Cardiac septum (tissue), 1 donor: ENCODE data around the gene ZCCHC10. TPM values are rescaled to one million over a fixed set of nuclear protein-coding genes. Genes with fewer than 3 reads are reported as not detected.
"Not testable (repeated sequence)": the region's sequence is repeated elsewhere in the genome, so short reads cannot be mapped to it uniquely, and the experiment has no call there.

ENCODE experiments used
- DNase-seq: peaks from one replicate; pipeline ENCODE4 v3.0.0-alpha.2; 2020; ENCODE audit warnings: low spot score
- intact Hi-C: fragments of 100-400 bp; cut with DNase I; formaldehyde crosslinking; loops from one replicate; pipeline ENCODE4 v1.14.0; 2022
- total RNA-seq: library from RNA; stranded (reverse); fragmentation: NEBNext Ultra II Directional; extraction: Animal tissue kit (Norgen Biotek cat#: 25700); gene quantifications from one replicate; pipeline ENCODE4 v1.2.1, GENCODE V29; 2021
- donor health status: DM: no; HTN: no; CAD: no.

The ZCCHC10 gene
- total RNA-seq, 1 donor from 2014 or later, result 19.9 TPM

DNA sequence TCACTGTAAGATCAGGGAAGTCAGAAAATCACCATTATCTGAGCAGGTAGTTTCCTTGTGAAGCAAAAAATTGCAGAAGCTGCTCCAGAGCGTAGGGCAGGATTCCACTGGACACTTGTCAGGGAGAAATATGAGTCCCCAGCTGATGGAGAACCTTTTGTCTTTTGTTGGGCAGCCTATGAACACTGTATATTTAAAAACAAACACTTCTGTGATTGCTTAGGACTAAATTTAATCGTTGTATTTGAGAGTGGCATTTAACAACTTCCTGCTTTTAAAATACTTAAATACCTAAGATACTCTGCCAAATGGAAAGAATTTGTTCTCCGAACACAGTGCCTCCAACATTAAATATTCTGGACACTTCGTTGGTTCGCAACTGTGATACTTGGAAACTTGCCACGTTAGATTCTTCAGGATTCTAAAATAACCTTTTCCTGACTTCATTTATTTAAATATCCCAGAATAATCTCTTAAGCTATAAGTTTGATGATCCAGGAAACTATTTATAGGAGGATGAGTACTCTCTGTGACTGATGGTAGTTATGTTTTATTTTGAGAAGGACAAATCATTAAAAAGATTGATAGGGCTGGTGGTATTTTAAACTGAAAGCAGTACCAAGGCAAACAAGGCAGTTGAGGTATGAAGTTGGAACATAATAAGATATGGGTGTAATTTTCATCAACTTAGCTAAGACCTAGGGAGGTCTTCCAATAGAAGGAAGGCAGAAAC, 22.8 kb upstream of the ZCCHC10 start:
- no peak for DNase-seq
- intact Hi-C loops, result no loop called here

- intact Hi-C loops, result no loop called here
- DNase-seq, result no peak
These were observed 21.1 kb upstream of the ZCCHC10 start for GRCh38 chr5:133047404-133047803.

DNA sequence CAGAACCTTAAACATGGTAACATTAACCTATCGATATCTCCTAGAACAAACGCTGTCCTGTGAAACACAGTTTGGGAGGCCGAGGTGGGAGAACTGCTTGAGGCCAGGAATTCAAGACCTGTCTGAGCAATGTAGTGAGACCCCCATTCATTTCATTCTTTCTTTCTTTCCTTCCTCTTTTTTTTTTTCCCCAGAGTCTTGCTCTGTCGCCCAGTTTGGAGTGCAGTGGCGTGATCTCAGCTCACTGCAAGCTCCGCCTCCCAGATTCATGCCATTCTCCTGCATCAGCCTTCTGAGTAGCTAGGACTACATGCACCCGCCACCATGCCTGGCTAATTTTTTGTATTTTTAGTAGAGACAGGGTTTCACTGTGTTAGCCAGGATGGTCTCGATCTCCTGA, 20.2 kb upstream of the ZCCHC10 start:
- not testable (repeated sequence) for DNase-seq

GRCh38 chr5:133041910-133042309, 15.6 kb upstream of the ZCCHC10 start:
- no peak for DNase-seq
- intact Hi-C loops, result no loop called here

More for the DNA sequence above, 20.2 kb upstream of the ZCCHC10 start:
- intact Hi-C loops, result not testable (repeated sequence)

- intact Hi-C loops, result no loop called here
- DNase-seq, result no peak
These were observed 14.9 kb upstream of the ZCCHC10 start for GRCh38 chr5:133041157-133041784.

DNA sequence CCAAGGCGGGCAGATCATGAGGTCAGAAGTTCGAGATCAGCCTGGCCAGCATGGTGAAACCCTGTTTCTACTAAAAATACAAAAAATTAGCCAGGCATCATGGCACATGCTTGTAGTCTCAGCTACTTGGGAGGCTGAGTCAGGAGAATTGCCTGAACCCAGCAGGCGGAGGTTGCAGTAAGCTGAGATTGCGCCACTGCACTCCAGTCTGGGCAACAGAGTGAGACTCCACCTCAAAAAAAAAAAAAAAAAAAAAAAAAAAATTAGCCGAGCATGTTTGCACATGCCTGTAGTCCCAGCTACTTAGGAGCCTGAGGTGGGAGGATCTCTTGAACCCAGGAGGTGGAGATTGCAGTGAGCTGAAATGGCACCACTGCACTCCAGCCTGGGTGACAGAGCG, 10.3 kb upstream of the ZCCHC10 start:
- intact Hi-C loops, result not testable (repeated sequence)
- DNase-seq, result peak; percentile 6

GRCh38 chr5:133035224-133035623, 8.9 kb upstream of the ZCCHC10 start:
- no peak for DNase-seq
- intact Hi-C loops, result no loop called here

GRCh38 chr5:133034064-133034463, 7.7 kb upstream of the ZCCHC10 start:
- intact Hi-C loops, result no loop called here
- DNase-seq, result peak; percentile 33

GRCh38 chr5:133032852-133033742, 6.7 kb upstream of the ZCCHC10 start:
- intact Hi-C loops, result no loop called here
- DNase-seq, result peak; percentile 5

GRCh38 chr5:133030343-133031005, 4.1 kb upstream of the ZCCHC10 start:
- DNase-seq, result no peak
- intact Hi-C loops, result no loop called here

DNA sequence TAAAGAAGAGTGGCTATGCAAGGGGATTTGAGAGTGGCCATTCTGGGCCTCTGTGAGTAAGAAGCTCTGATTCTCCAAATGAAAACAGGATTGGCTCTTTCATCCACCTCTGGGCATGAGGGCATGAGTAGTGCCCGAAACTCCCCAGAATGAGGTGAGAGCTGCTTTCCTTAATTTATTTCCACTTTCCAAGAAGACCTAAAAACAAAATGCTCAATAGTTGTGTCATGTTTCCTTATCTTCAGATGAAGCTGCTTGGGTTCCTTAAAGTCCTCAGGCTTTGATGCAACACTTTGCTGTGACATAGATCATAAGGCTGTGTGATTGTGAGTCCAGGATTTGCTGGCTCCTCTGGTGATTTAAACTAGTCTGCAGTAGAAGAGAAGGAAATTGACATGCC, 3.1 kb upstream of the ZCCHC10 start:
- DNase-seq, result no peak
- intact Hi-C loops, result no loop called here

DNA sequence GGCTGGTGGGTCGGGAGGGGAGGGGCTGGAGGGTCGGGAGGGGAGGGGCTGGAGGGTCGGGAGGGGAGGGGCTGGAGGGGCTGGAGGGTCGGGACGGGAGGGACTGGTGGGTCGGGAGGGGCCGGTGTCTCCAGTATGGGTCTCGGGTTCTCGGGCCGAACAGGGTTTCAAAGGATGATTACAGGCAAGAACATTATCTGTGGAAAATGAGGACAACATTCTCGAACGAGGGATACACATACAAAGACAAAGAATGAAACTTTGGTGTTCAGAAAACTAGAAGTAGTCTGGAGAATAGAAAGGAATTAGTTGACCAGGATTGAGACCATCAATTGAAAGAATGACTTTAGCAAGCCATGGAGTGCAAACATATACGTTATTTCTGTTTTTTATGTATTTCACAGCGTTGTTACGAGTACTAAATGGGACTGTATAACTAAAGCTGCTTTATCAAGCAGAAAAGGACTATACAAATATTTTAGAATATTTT, 360 bp upstream of the ZCCHC10 start:
- intact Hi-C loops, result loop anchor here (1.0 kb wide), 2 partner anchors 25 to 63 kb away; partner anchors contain the start of gene AFF4

GRCh38 chr5:133019471-133019870, 6.9 kb downstream of the ZCCHC10 start:
- intact Hi-C loops, result not testable (repeated sequence)

More for the DNA sequence above, 360 bp upstream of the ZCCHC10 start:
- no peak for DNase-seq

GRCh38 chr5:133017964-133018363, 8.4 kb downstream of the ZCCHC10 start:
- intact Hi-C loops, result no loop called here
- no peak for DNase-seq

More at GRCh38 chr5:133019471-133019870, 6.9 kb downstream of the ZCCHC10 start:
- not testable (repeated sequence) for DNase-seq

- intact Hi-C loops, result no loop called here
- no peak for DNase-seq
These were observed 10.9 kb downstream of the ZCCHC10 start for GRCh38 chr5:133015466-133015865.

DNA sequence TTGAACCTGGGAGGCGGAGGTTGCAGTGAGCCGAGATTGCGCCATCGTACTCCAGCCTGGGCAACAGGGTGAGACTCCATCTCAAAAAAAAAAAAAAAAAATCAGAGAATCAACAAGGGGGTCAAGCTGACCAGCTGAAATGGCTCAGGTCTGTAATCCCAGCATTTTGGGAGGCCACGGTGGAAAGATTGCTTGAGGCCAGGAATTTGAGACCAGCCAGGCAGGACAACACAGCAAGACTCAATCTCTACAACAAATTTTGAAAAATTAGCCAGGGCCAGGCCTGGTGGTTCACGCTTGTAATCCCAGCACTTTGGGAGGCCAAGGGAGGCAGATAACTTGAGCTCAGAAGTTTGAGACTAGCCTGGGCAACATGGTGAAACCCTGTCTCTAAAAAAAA, 17.9 kb downstream of the ZCCHC10 start:
- DNase-seq, intact Hi-C loops: not testable (repeated sequence)

DNA sequence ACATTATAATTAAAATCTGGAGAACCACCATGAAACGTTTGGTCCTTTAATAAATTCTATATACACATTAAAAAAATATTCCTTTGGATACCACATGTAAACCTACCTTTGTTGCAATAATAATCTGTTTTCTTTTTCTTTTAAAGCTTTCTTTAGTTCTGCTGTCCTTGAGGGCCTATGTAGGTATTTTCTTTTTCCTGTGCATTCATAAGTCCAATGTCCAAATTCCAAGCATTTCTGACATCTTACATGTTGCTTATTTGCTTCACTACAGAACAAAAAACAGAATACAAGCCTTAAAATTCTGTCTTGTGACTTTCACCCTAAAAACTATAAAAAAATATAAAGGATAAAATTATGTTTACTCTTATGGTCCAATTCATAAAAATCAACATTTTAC, 19.7 kb downstream of the ZCCHC10 start:
- no peak for DNase-seq
- intact Hi-C loops, result no loop called here

- DNase-seq, result no peak
- intact Hi-C loops, result no loop called here
These were observed 27.1 kb downstream of the ZCCHC10 start for GRCh38 chr5:132999246-132999645.

GRCh38 chr5:132998556-132998955, 27.8 kb downstream of the ZCCHC10 start:
- no peak for DNase-seq
- intact Hi-C loops, result no loop called here
